ENCODE data around the gene SKIDA1. TPM values are rescaled to one million over a fixed set of nuclear protein-coding genes. Genes with fewer than 3 reads are reported as not detected.
"Not testable (repeated sequence)": the region's sequence is repeated elsewhere in the genome, so short reads cannot be mapped to it uniquely, and the experiment has no call there.

SKIDA1 gene
- 1 to 10 TPM in 3 of 4 donors, under 1 TPM in 1; 0.39 to 5.2 (median 2.3) TPM for total RNA-seq

GRCh38 chr10:21525367-21526187 is at the start of gene SKIDA1:
SKIDA1 (minus strand) TSS chr10:21525682; CDS start chr10:21517822, 7,860 bp downstream.
- H3K4me1 ChIP-seq, result peaks cover 0 to 51% (median 0%) of the 10 kb centered on the region in 4 donors
- TF ChIP-seq CTCF (IDR thresholded peaks at IDR 0.05) (no peak), POLR2A (IDR thresholded peaks at IDR 0.05) (peak in 1 of 2 donors; percentile 13), EP300 (IDR thresholded peaks at IDR 0.05) (peak in 1 of 2 donors; percentile 71)

GRCh38 chr10:21574514-21574913 is 49.0 kb upstream of the SKIDA1 start:
- not testable (repeated sequence) for H3K27ac ChIP-seq; H3K4me3 ChIP-seq; H3K27me3 ChIP-seq; H3K9me3 ChIP-seq; H3K36me3 ChIP-seq; DNase-seq (ENCODE audit: low spot score in 2 of 2)
- H3K4me1 ChIP-seq, result peaks cover 0 to 43% (median 13%) of the 10 kb centered on the region in 4 donors
- WGBS, 2 donors, result 89 to 96% methylated on average over 2 of the region's 2 CpGs

More at GRCh38 chr10:21525367-21526187, at the start of gene SKIDA1:
- peak; percentile 76 to 77 for DNase-seq (ENCODE audit: low spot score in 2 of 2)
- Histone ChIP-seq H3K27ac (peak within 1 kb of the TSS; percentile 95 to 99 (median 97)), H3K36me3 (no peaks in the 10 kb centered on the region), H3K27me3 (no peaks in the 10 kb centered on the region), H3K4me3 (peak within 1 kb of the TSS; percentile 37 to 73 (median 64)), H3K9me3 (no peaks in the 10 kb centered on the region)
- 1% methylated on average over 38 to 40 of the region's 64 CpGs for WGBS, 2 donors

- Histone ChIP-seq H3K27ac (no peak overlapping the region), H3K9me3 (no peaks in the 10 kb centered on the region), H3K36me3 (no peaks in the 10 kb centered on the region), H3K27me3 (no peaks in the 10 kb centered on the region), H3K4me3 (no peak overlapping the region), H3K4me1 (peaks cover 0 to 51% (median 13%) of the 10 kb centered on the region in 4 donors)
- WGBS, 2 donors, result 46 to 54% methylated on average over 3 of the region's 3 CpGs
- DNase-seq (ENCODE audit: low spot score in 2 of 2), result peak in 1 of 2 donors; percentile 33
- TF ChIP-seq CTCF (IDR thresholded peaks at IDR 0.05) (no peak), EP300 (IDR thresholded peaks at IDR 0.05) (peak in 1 of 2 donors; percentile 23)
These were observed 47.1 kb upstream of the SKIDA1 start for GRCh38 chr10:21572578-21572977.

- TF ChIP-seq POLR2A (IDR thresholded peaks at IDR 0.05), result no peak
- no peak for TF ChIP-seq CTCF (IDR thresholded peaks at IDR 0.05)
- no peak for TF ChIP-seq EP300 (IDR thresholded peaks at IDR 0.05)
- 67 to 77% methylated on average over 3 of the region's 3 CpGs for WGBS, 2 donors
- Histone ChIP-seq H3K27ac (no peak overlapping the region), H3K36me3 (peaks cover 0 to 7% (median 0%) of the 10 kb centered on the region in 3 donors), H3K9me3 (no peaks in the 10 kb centered on the region), H3K4me3 (no peak overlapping the region), H3K4me1 (peaks cover 0 to 53% (median 13%) of the 10 kb centered on the region in 4 donors), H3K27me3 (no peaks in the 10 kb centered on the region)
- no peak for DNase-seq (ENCODE audit: low spot score in 2 of 2)
These were observed 45.5 kb upstream of the SKIDA1 start for GRCh38 chr10:21570761-21571521.

- H3K36me3 ChIP-seq, result peaks cover 0 to 69% (median 0%) of the 10 kb centered on the region in 3 donors
These were observed 33.5 kb upstream of the SKIDA1 start for GRCh38 chr10:21558984-21559383.

GRCh38 chr10:21556527-21556926 is 31.0 kb upstream of the SKIDA1 start:
- H3K27me3 ChIP-seq, result no peaks in the 10 kb centered on the region
- WGBS, 2 donors, result 85 to 86% methylated on average over 8 of the region's 8 CpGs
- no peaks in the 10 kb centered on the region for H3K9me3 ChIP-seq
- no peak for TF ChIP-seq POLR2A (IDR thresholded peaks at IDR 0.05)
- no peak for TF ChIP-seq EP300 (IDR thresholded peaks at IDR 0.05)
- TF ChIP-seq CTCF (IDR thresholded peaks at IDR 0.05), result no peak
- H3K36me3 ChIP-seq, result peaks cover 0 to 86% (median 0%) of the 10 kb centered on the region in 3 donors
- no peak overlapping the region for H3K27ac ChIP-seq
- H3K4me3 ChIP-seq, result no peak overlapping the region
- H3K4me1 ChIP-seq, result peaks cover 0 to 18% (median 0%) of the 10 kb centered on the region in 4 donors
- DNase-seq (ENCODE audit: low spot score in 2 of 2), result no peak

More at GRCh38 chr10:21558984-21559383, 33.5 kb upstream of the SKIDA1 start:
- H3K27me3 ChIP-seq; H3K27ac ChIP-seq; H3K4me3 ChIP-seq; DNase-seq (ENCODE audit: low spot score in 2 of 2); H3K9me3 ChIP-seq: not testable (repeated sequence)
- peaks cover 0 to 18% (median 0%) of the 10 kb centered on the region in 4 donors for H3K4me1 ChIP-seq
- WGBS, 2 donors, result 95 to 98% methylated on average over 7 of the region's 7 CpGs

Data from tibial nerve (tissue), 4 donors.